ENCODE results near the gene CSNK1G1.

DNA sequence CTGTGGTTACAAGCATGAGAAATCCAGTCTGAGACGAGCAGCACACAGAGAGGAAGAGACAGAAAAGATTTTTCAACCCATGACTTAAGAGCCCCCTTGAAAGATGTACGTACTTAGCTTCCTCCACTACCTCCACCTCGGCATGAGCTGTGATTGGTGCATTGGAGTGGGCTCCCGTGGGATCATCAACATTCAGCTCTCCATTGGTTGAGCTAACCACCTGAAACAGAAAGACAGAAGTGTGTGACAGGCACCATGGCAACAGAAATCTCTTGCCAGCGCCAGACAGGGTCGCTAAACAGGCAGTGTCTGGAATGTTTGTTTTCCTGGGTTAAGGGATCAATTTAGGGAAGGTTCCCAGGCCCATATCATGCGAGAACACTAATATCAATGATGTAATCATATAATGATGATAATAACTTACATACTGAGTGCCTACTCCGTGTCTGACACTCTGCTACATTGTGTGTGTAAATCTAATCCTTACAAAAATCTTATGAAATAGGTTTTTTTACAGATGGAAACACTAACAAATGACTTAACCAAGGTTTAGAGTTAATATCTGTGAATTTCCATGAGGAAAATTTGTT is 175.6 kb downstream of the CSNK1G1 start:
- no peak for TF ChIP-seq EP300 (IDR thresholded peaks at IDR 0.05; ENCODE audit: borderline replicate concordance in 1 of 2, low read depth in 2 of 2, low read length in 2 of 2)
- TF ChIP-seq, protein P1, sequence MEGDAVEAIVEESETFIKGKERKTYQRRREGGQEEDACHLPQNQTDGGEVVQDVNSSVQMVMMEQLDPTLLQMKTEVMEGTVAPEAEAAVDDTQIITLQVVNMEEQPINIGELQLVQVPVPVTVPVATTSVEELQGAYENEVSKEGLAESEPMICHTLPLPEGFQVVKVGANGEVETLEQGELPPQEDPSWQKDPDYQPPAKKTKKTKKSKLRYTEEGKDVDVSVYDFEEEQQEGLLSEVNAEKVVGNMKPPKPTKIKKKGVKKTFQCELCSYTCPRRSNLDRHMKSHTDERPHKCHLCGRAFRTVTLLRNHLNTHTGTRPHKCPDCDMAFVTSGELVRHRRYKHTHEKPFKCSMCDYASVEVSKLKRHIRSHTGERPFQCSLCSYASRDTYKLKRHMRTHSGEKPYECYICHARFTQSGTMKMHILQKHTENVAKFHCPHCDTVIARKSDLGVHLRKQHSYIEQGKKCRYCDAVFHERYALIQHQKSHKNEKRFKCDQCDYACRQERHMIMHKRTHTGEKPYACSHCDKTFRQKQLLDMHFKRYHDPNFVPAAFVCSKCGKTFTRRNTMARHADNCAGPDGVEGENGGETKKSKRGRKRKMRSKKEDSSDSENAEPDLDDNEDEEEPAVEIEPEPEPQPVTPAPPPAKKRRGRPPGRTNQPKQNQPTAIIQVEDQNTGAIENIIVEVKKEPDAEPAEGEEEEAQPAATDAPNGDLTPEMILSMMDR (IDR thresholded peaks at IDR 0.05; ENCODE audit: control extremely low read depth in 1 of 3, insufficient read depth in 1 of 3, low read depth in 1 of 3, low read length in 3 of 3): no peak
- TF ChIP-seq SIN3A (conservative IDR thresholded peaks at IDR 0.05 in 1 of 2, IDR thresholded peaks at IDR 0.05 in 1 of 2; ENCODE audit: low read depth in 1 of 2, low read length in 2 of 2): no peak
- TF ChIP-seq EGR1 (IDR thresholded peaks at IDR 0.05; ENCODE audit: borderline replicate concordance, low read depth, low read length): no peak
- TF ChIP-seq POLR2A (IDR thresholded peaks at IDR 0.05; ENCODE audit: control extremely low read depth in 1 of 2, low read depth in 2 of 2, low read length in 2 of 2): no peak
- no peak for TF ChIP-seq CREB1 (IDR thresholded peaks at IDR 0.05)
